Karpas-422 (cell line): ENCODE measurements around the gene CDC42SE2. TPM values are rescaled to one million over a fixed set of nuclear protein-coding genes. Genes with fewer than 3 reads are reported as not detected.
A peak's percentile ranks its signal among the peaks of the same experiment; 100 is the strongest.

ENCODE experiments used
- DNase-seq: peaks from one replicate; pipeline ENCODE4 v3.0.0-alpha.2; 2015
- H2AFZ ChIP-seq: fragments of 200-600 bp; sonication (generic); 2 replicates; pipeline ENCODE4 v1.6.1; 2014; ENCODE audit warnings: antibody characterized with exemption, low read length, mixed read lengths
- H3K27ac ChIP-seq: fragments of 200-600 bp; sonication (generic); 2 replicates; pipeline ENCODE4 v1.5.1; 2014; ENCODE audit warnings: mild to moderate bottlenecking, low read length, moderate library complexity
- H3K27me3 ChIP-seq: fragments of 200-600 bp; sonication (generic); 2 replicates; pipeline ENCODE4 v1.6.1; 2014; ENCODE audit warnings: low read length, mixed read lengths
- H3K36me3 ChIP-seq: fragments of 200-600 bp; sonication (generic); 2 replicates; pipeline ENCODE4 v1.6.1; 2014; ENCODE audit warnings: low read length, mixed read lengths; ENCODE audit not compliant: insufficient read depth
- H3K4me1 ChIP-seq: fragments of 200-600 bp; sonication (generic); 2 replicates; pipeline ENCODE4 v1.6.1; 2014; ENCODE audit warnings: mild to moderate bottlenecking, low read length, mixed read lengths
- H3K4me2 ChIP-seq: fragments of 200-600 bp; sonication (generic); 2 replicates; pipeline ENCODE4 v1.6.1; 2014; ENCODE audit warnings: low read length, low read depth, mild to moderate bottlenecking; ENCODE audit not compliant: poor library complexity, severe bottlenecking
- H3K4me3 ChIP-seq: fragments of 200-600 bp; sonication (generic); 2 replicates; pipeline ENCODE4 v1.5.1; 2014; ENCODE audit warnings: mild to moderate bottlenecking, antibody characterized with exemption, low read length, mixed read lengths
- H3K79me2 ChIP-seq: fragments of 200-600 bp; sonication (generic); 2 replicates; pipeline ENCODE4 v1.6.1; 2014; ENCODE audit warnings: mild to moderate bottlenecking, low read length, mixed read lengths
- H3K9ac ChIP-seq: fragments of 200-600 bp; sonication (generic); 2 replicates; pipeline ENCODE4 v1.6.0; 2014; ENCODE audit warnings: low read length
- H3K9me2 ChIP-seq: fragments of 200-600 bp; sonication (generic), shearing (Covaris generic); replicated peaks from 2 replicates; pipeline ENCODE4 v1.6.0; 2014; ENCODE audit warnings: mild to moderate bottlenecking, low read length, moderate library complexity; ENCODE audit not compliant: insufficient read depth
- H3K9me3 ChIP-seq: fragments of 300-700, 200-600 bp; sonication (generic); 2 replicates; pipeline ENCODE4 v1.6.1; 2014; ENCODE audit warnings: low read length, mixed read lengths
- H4K20me1 ChIP-seq: fragments of 200-600 bp; sonication (generic); 2 replicates; pipeline ENCODE4 v1.6.1; 2014; ENCODE audit warnings: mild to moderate bottlenecking, antibody characterized with exemption, low read length, low read depth; ENCODE audit not compliant: insufficient read depth
- total RNA-seq: library from RNA; depleted of rRNA; stranded (reverse); fragments of >200 nt; shearing (Covaris generic); gene quantifications from 2 replicates; pipeline ENCODE4 v1.2.3, GENCODE V29; 2014; ENCODE audit warnings: low replicate concordance

CDC42SE2 gene
- total RNA-seq, 1 experiment from 2014 or later = 143 TPM

DNA sequence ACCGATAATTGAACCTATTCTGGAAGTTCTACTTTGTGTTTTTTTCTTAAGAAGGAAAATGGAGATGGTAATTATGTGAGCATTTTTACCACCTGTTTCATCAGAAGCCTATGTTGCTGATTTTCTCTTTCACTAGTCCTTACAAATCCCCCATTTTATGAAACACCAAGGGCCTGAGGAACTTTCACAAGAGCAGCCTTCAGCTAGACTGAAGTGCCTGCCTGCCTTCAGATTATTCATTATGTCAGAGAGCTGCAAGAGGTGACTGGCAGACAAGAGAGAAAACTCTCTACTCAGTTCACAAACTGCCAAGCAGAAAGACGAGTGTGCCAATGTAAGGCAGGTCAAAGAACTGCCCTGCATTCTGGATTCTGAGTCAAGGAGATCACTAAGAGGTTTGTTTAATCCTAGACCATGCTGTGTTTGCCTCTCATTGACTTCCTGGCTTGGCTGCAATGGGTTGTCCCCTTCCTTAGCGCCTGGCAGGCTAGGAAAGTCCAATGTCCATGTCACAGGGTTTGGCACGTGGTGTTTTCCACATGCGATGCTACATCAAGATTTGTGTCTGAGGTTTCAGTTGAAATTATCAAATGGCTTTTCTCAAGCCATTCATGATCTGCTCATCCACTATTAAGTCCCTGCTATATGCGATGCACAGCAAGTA is 143.3 kb downstream of the CDC42SE2 start:
- no peak overlapping the region for H3K4me3 ChIP-seq
- H3K79me2 ChIP-seq = no peaks in the 10 kb centered on the region
- H4K20me1 ChIP-seq = no peaks in the 10 kb centered on the region
- H3K9me2 ChIP-seq = no peaks in the 10 kb centered on the region
- no peaks in the 10 kb centered on the region for H3K4me1 ChIP-seq
- H3K27me3 ChIP-seq = no peaks in the 10 kb centered on the region
- no peak overlapping the region for H2AFZ ChIP-seq
- no peak overlapping the region for H3K9ac ChIP-seq
- no peak for DNase-seq
- H3K4me2 ChIP-seq = no peak overlapping the region
- H3K36me3 ChIP-seq = peaks cover 50% of the 10 kb centered on the region
- no peak overlapping the region for H3K27ac ChIP-seq
- H3K9me3 ChIP-seq = 0 out of 2 replicates have a peak, but pooled peaks cover 5% of the 10 kb centered on the region

DNA sequence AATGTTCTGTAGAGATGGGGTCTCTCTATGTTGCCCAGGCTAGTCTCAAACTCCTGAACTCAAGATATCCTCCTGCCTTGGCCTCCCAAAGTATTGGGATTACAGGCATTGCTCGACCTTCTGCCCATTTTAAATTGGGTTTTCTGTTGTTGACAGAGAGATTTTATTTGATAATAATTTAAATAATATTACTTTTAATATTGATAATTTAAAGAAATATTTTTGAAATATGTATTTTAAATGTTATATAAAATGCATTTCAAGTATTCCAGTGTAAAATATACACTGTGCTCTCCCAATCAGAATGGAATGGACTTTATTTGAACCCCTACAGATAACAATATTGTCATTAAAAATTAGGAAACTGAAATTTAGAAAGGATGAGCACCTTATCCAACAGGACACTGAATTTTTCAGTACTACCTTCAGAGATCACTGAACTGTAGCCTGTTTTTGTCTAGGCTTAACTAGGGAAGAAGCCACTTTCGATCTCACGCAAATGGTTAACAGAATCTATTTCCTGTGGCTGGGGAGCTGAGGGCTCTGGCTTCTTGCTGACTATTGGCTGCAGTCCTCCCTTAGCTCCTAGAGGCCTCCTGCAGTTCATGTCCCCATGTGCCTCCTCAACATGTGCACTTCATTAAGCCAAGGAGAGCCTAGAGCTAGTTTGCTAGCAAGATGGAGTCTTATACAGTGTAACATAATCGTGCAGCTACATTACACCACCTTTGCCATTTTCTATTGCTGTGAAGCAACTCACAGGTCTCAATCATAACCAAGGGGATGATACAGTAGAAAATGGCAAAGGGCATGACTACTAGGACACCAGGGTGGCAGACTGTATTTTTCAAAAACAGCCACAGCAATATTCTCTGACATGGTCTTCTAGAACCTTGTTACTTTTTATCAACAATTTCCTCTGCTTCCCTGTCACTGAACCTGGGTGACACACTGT is 150.0 kb downstream of the CDC42SE2 start:
- no peak overlapping the region for H3K4me3 ChIP-seq
- H3K4me1 ChIP-seq = peaks cover 22% of the 10 kb centered on the region
- peaks cover 21% of the 10 kb centered on the region for H3K36me3 ChIP-seq
- no peak overlapping the region for H3K4me2 ChIP-seq
- H3K9me3 ChIP-seq = no peaks in the 10 kb centered on the region
- no peak for DNase-seq
- no peaks in the 10 kb centered on the region for H4K20me1 ChIP-seq
- no peak overlapping the region for H3K9ac ChIP-seq
- H3K27me3 ChIP-seq = no peaks in the 10 kb centered on the region
- H3K9me2 ChIP-seq = no peaks in the 10 kb centered on the region
- no peak overlapping the region for H2AFZ ChIP-seq
- no peak overlapping the region for H3K27ac ChIP-seq
- H3K79me2 ChIP-seq = peaks cover 10% of the 10 kb centered on the region

GRCh38 chr5:131416729-131417128 is 152.9 kb downstream of the CDC42SE2 start:
- Histone ChIP-seq H3K79me2 (peaks cover 10% of the 10 kb centered on the region), H3K27ac (peak overlapping the region; percentile 81), H3K4me2 (peak overlapping the region; percentile 79), H3K9me3 (no peaks in the 10 kb centered on the region), H3K27me3 (no peaks in the 10 kb centered on the region), H3K4me3 (peak overlapping the region; percentile 42), H3K36me3 (peaks cover 13% of the 10 kb centered on the region), H3K9me2 (no peaks in the 10 kb centered on the region), H4K20me1 (no peaks in the 10 kb centered on the region), H3K9ac (peak overlapping the region; percentile 29), H2AFZ (no peak overlapping the region), H3K4me1 (peaks cover 22% of the 10 kb centered on the region)
- peak; percentile 72 for DNase-seq

DNA sequence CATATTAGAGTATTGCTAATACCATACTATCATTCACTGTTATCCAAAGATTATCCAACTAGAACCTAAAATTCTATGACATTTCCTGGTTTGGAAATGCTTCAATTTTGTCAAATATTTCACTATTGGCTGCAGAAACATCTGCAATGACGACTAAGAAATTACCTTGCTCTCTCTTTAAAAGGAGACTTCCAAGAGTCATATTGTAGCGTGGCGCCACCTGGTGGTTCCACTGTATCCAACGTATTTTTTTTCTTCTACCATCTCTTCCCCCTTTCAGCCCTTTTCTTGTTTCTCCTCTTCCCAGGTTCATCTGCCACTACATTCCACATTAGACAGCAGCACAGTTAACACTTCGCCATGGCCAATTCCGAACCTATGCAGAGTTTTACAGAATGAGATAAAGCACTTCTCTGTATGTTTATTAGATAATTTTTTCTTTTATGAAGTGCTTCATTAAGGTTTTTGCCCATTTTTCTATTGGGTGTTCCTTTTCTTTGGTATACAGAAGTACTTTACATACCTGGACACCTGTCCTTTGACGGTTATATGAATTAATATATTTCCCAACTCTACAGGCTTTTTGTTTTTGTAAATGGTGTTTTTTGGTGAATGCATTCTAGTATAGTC is 153.5 kb downstream of the CDC42SE2 start:
- peak overlapping the region; percentile 79 for H3K4me2 ChIP-seq
- DNase-seq = peak; percentile 89
- H2AFZ ChIP-seq = no peak overlapping the region
- peak overlapping the region; percentile 42 for H3K4me3 ChIP-seq
- no peaks in the 10 kb centered on the region for H4K20me1 ChIP-seq
- H3K9me2 ChIP-seq = no peaks in the 10 kb centered on the region
- H3K36me3 ChIP-seq = peaks cover 19% of the 10 kb centered on the region
- peak overlapping the region; percentile 29 for H3K9ac ChIP-seq
- H3K27ac ChIP-seq = peak overlapping the region; percentile 81
- peaks cover 22% of the 10 kb centered on the region for H3K4me1 ChIP-seq
- H3K9me3 ChIP-seq = no peaks in the 10 kb centered on the region
- no peaks in the 10 kb centered on the region for H3K27me3 ChIP-seq
- H3K79me2 ChIP-seq = peaks cover 10% of the 10 kb centered on the region

DNA sequence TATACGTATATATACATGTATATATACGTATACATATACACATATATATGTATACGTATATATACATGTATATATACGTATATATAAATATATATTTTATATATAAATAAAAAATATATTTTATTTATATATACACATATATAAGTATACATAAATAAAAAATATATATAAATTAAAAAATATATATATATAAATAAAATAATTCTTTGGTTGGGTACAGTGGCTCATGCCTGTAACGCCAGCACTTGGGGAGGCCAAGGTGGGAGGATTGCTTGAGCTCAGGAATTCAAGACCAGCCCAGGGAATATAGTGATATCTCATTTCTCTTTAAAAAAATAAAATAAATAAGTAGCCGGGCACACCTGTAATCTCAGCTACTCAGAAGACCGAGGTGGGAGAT is 155.0 kb downstream of the CDC42SE2 start:
- no peaks in the 10 kb centered on the region for H4K20me1 ChIP-seq
- no peaks in the 10 kb centered on the region for H3K27me3 ChIP-seq
- H3K9me3 ChIP-seq = no peaks in the 10 kb centered on the region
- no peak overlapping the region for H3K4me3 ChIP-seq
- DNase-seq = no peak
- H3K9me2 ChIP-seq = no peaks in the 10 kb centered on the region
- no peak overlapping the region for H3K27ac ChIP-seq
- no peak overlapping the region for H2AFZ ChIP-seq
- peaks cover 22% of the 10 kb centered on the region for H3K4me1 ChIP-seq
- no peak overlapping the region for H3K4me2 ChIP-seq
- H3K79me2 ChIP-seq = peaks cover 10% of the 10 kb centered on the region
- H3K9ac ChIP-seq = no peak overlapping the region
- H3K36me3 ChIP-seq = peaks cover 19% of the 10 kb centered on the region

DNA sequence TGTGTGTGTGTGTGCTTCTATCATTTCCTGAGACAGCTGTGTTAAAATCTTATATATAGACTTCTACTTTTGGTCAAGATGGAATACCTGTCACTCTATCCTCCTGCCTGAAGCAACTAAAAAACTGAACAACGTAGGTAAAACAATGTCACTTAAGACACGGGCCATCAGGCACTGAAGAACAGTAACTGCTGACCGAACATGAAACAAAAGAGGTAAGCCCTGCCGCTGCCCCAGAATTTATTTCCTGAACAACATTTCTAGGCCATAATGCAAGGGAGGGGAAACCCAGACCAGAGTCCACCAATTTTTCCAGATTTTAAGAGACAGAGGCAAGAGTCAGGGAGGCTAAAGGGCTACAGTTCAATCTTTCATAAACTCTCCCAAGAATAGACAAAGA is 156.0 kb downstream of the CDC42SE2 start:
- Histone ChIP-seq H3K9me3 (no peaks in the 10 kb centered on the region), H3K4me3 (no peak overlapping the region), H3K79me2 (peaks cover 8% of the 10 kb centered on the region), H3K9ac (no peak overlapping the region), H2AFZ (no peak overlapping the region), H3K27me3 (no peaks in the 10 kb centered on the region), H4K20me1 (no peaks in the 10 kb centered on the region), H3K4me1 (peaks cover 22% of the 10 kb centered on the region), H3K9me2 (no peaks in the 10 kb centered on the region), H3K36me3 (peaks cover 13% of the 10 kb centered on the region; the same call in 1 of the 2 replicates), H3K27ac (no peak overlapping the region), H3K4me2 (no peak overlapping the region)
- DNase-seq = no peak

DNA sequence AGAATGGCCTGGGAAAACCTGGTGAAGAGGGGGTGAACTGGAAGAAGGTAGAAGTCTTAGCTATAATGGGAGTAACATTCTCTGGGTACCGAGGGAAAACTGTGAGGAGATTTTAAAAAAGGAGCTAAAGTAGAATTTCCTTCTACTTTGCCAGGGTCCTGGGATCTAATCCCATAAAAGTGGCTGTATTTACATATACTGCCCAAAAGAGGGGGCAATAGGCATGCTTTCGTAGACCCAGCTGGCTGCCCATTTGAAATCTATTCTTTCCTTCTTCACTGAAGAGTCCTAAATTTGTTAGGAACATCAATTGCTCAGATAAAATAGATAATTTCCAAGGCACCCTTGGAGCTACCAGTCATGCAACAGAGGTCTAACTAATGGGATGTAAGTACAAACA is 159.2 kb downstream of the CDC42SE2 start:
- H4K20me1 ChIP-seq = no peaks in the 10 kb centered on the region
- no peaks in the 10 kb centered on the region for H3K27me3 ChIP-seq
- no peak overlapping the region for H3K9ac ChIP-seq
- H3K27ac ChIP-seq = no peak overlapping the region
- peak; percentile 57 for DNase-seq
- H2AFZ ChIP-seq = no peak overlapping the region
- H3K9me2 ChIP-seq = no peaks in the 10 kb centered on the region
- H3K4me2 ChIP-seq = no peak overlapping the region
- H3K9me3 ChIP-seq = no peaks in the 10 kb centered on the region
- no peak overlapping the region for H3K4me3 ChIP-seq
- H3K36me3 ChIP-seq = peaks cover 18% of the 10 kb centered on the region; the same call in 1 of the 2 replicates
- no peaks in the 10 kb centered on the region; the same call in 1 of the 2 replicates for H3K79me2 ChIP-seq
- H3K4me1 ChIP-seq = no peaks in the 10 kb centered on the region

DNA sequence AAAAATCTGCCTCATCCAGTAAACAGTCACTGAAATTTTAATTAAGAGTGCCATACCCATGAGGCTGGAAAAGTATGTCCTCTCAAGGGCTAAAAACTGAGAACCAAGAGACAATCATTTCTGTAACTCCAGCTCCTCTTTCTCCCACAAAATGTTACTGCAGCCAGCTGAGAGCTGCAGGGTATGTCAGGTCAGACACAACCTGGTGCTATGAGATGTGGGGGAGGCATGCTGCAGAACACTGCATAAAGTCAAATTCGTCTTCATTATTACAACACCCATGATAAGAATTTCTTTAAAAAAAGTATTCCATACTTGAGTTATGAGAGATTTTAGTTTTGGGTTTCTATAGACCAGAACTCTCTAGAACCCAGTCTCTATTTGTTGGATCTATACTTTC is 162.2 kb downstream of the CDC42SE2 start:
- H3K4me3 ChIP-seq = no peak overlapping the region
- H3K27ac ChIP-seq = no peak overlapping the region
- H3K9me2 ChIP-seq = no peaks in the 10 kb centered on the region
- no peak for DNase-seq
- H4K20me1 ChIP-seq = no peaks in the 10 kb centered on the region
- no peak overlapping the region for H2AFZ ChIP-seq
- H3K4me2 ChIP-seq = no peak overlapping the region
- H3K27me3 ChIP-seq = no peaks in the 10 kb centered on the region
- no peaks in the 10 kb centered on the region for H3K4me1 ChIP-seq
- H3K9ac ChIP-seq = no peak overlapping the region
- H3K36me3 ChIP-seq = peaks cover 31% of the 10 kb centered on the region
- no peaks in the 10 kb centered on the region for H3K9me3 ChIP-seq
- no peaks in the 10 kb centered on the region; the same call in 1 of the 2 replicates for H3K79me2 ChIP-seq
